ENCODE results near the gene NR3C1. TPM values are rescaled to one million over a fixed set of nuclear protein-coding genes. Genes with fewer than 3 reads are reported as not detected.
"Not testable (repeated sequence)": the region's sequence is repeated elsewhere in the genome, so short reads cannot be mapped to it uniquely, and the experiment has no call there.

The NR3C1 gene
- total and polyA plus RNA-seq, 4 donors, result 16.0 to 105 (median 39.0) TPM

DNA sequence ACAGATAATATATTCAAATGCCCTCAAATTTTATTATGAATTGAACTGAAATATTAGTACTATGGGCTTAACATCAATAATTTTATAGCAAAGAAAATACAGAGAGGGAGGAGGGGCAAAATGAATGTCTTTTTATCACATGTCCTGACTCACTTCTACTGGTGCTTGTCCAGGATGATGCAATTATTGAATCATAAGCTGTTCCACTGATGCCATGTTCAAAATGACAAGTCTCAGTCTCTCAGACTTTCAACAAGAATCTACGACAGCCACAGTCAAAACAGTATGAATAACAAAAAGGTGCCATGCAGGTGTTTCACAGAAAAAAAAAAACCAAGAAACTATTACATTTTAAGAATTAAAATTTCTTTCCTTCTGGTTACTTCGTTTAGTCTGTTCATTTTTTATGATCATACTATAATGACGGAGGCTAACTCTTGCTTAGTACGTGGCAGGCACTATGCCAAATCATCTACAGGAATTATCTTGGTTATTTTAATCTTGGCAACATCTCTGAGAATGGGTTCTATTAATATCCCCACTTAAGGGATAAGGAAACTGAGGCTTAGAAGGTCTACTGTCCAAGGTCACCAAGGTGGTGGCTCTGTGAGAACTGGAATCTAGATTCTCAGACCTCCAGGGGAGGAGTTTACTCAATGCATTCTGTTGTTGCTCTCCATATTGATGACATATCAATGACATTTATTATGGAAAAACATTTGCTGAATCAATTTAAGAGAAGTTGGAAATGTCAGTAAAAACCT is 61.5 kb downstream of the NR3C1 start:
- H3K27me3 ChIP-seq (ENCODE audit: control insufficient read depth in 1 of 2, insufficient read depth in 2 of 2, low read length in 1 of 2), result no peaks in the 10 kb centered on the region
- no peaks in the 10 kb centered on the region for H3K9me3 ChIP-seq (ENCODE audit: control insufficient read depth, low read length)
- H3K27ac ChIP-seq (ENCODE audit: low read depth in 1 of 2, low read length in 2 of 2), result no peak overlapping the region
- H3K4me1 ChIP-seq (ENCODE audit: control insufficient read depth in 1 of 2, insufficient read depth in 2 of 2, low read length in 2 of 2), result peaks cover 2 to 10% of the 10 kb centered on the region in 2 donors
- no peaks in the 10 kb centered on the region for H3K36me3 ChIP-seq (ENCODE audit: control insufficient read depth in 1 of 2, insufficient read depth in 2 of 2, low read length in 1 of 2)
- ATAC-seq (ENCODE audit: low FRiP score) (peak; percentile 52), DNase-seq (no peak)
- WGBS, 2 donors, result 51 to 58% methylated on average over 4 of the region's 4 CpGs
- H3K4me3 ChIP-seq (ENCODE audit: low read length in 2 of 2), result no peak overlapping the region
- intact Hi-C loops (cut with DNase I), result no loop called here

DNA sequence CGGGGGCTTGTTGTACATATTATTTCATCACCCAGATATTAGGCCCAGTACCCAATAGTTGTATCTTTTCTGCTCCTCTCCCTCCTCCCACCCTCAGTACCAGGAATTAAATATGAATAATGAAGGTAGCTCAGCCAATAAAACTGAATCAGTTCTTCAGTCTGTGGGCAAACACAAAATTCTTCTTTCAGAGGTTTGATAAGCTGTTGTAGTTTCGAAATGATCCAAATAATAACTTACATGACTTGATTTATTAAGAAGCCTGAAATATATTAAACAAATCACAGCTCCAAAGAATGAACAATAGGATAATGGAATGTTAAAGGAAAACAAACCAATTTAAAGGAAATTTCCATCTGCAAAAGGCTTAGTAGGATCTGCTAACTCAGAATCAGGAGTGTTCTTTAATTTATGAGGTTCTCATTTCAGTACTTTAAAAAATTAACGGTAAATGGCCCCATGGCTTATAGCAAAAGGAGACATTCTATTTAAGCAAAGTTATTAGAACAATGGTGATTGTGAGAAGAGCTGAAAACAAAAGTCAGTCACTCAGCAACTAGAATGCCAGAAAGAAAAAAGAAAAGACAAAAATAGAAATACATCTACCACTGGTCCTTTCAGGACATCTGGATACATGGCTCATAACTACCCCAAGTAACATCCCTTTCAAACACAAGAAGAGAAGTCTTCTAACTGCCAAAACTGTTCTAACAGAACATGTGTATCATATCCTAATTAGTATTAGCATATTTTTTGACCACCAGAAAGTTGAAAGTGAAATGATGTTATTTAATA is 62.4 kb downstream of the NR3C1 start:
- DNase-seq, result no peak
- Histone ChIP-seq H3K9me3 (ENCODE audit: control insufficient read depth, low read length) (no peaks in the 10 kb centered on the region), H3K4me1 (ENCODE audit: control insufficient read depth in 1 of 2, insufficient read depth in 2 of 2, low read length in 2 of 2) (peaks cover under 1 to 12% of the 10 kb centered on the region in 2 donors), H3K27ac (ENCODE audit: low read depth in 1 of 2, low read length in 2 of 2) (no peak overlapping the region), H3K4me3 (ENCODE audit: low read length in 2 of 2) (no peak overlapping the region), H3K36me3 (ENCODE audit: control insufficient read depth in 1 of 2, insufficient read depth in 2 of 2, low read length in 1 of 2) (no peaks in the 10 kb centered on the region), H3K27me3 (ENCODE audit: control insufficient read depth in 1 of 2, insufficient read depth in 2 of 2, low read length in 1 of 2) (no peaks in the 10 kb centered on the region)
- intact Hi-C loops (cut with DNase I), result no loop called here
- 35 to 49% methylated on average over 3 of the region's 3 CpGs for WGBS, 2 donors
- ATAC-seq (ENCODE audit: low FRiP score), result no peak

DNA sequence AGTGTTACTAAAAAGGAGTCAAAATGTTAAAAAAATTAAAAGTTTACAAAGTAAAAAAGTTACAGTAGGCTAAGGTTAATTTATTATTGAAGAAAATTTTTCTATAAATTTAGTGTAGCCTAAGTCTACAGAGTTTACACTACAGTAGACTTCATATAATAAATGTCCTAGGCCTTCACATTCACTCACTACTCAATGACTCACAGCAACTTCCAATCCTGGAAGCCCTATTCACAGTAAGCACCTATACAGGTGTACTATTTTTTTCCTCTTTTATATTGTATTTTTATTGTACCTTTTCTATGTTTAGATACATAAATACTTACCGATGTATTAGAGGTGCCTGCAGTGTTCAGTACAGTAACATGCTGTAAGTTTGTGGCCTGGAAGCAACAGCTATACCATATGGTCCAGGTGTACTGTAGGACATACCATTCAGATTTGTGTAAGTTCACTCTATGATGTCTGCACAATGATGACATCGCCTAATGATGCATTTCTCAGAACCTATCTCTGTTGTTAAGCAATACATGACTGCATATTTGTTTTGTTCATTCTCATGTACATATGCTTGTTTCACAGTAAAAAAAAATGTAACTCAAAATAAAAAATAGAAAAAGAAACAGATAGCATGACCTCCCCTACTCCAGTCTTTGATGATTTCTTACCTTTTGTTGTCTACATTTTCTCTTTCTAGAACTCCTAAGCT is 64.7 kb downstream of the NR3C1 start:
- H3K4me1 ChIP-seq (ENCODE audit: control insufficient read depth in 1 of 2, insufficient read depth in 2 of 2, low read length in 2 of 2), result peaks cover 0 to 10% of the 10 kb centered on the region in 2 donors
- H3K27me3 ChIP-seq (ENCODE audit: control insufficient read depth in 1 of 2, insufficient read depth in 2 of 2, low read length in 1 of 2), result no peaks in the 10 kb centered on the region
- no peak for DNase-seq
- intact Hi-C loops (cut with DNase I), result no loop called here
- H3K9me3 ChIP-seq (ENCODE audit: control insufficient read depth, low read length), result no peaks in the 10 kb centered on the region
- H3K27ac ChIP-seq (ENCODE audit: low read depth in 1 of 2, low read length in 2 of 2), result no peak overlapping the region
- 92 to 93% methylated on average over 2 of the region's 2 CpGs for WGBS, 2 donors
- no peaks in the 10 kb centered on the region for H3K36me3 ChIP-seq (ENCODE audit: control insufficient read depth in 1 of 2, insufficient read depth in 2 of 2, low read length in 1 of 2)
- H3K4me3 ChIP-seq (ENCODE audit: low read length in 2 of 2), result no peak overlapping the region
- ATAC-seq (ENCODE audit: low FRiP score), result no peak

DNA sequence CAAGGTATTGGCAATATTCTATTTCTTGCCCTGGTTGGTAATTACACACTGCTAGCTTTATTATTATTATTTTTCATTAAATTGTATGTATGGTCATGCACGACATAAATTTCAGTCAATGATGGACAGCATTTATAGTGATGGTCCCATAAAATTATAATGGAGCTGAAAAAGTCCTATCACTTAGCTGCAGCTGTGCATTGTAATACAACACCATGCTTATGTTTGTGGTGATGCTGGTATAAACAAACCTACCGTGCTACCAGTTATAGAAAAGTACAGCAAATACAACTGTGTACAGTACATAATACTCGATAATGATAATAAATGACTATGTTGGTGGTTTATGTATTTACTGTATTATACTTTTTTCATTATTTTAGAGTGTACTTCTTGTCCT is 65.5 kb downstream of the NR3C1 start:
- ATAC-seq (ENCODE audit: low FRiP score) (no peak), DNase-seq (no peak)
- H3K36me3 ChIP-seq (ENCODE audit: control insufficient read depth in 1 of 2, insufficient read depth in 2 of 2, low read length in 1 of 2), result no peaks in the 10 kb centered on the region
- intact Hi-C loops (cut with DNase I), result no loop called here
- peaks cover 0 to 8% of the 10 kb centered on the region in 2 donors for H3K4me1 ChIP-seq (ENCODE audit: control insufficient read depth in 1 of 2, insufficient read depth in 2 of 2, low read length in 2 of 2)
- H3K9me3 ChIP-seq (ENCODE audit: control insufficient read depth, low read length), result no peaks in the 10 kb centered on the region
- WGBS, 2 donors, result 95% methylated on average over 3 of the region's 3 CpGs
- H3K4me3 ChIP-seq (ENCODE audit: low read length in 2 of 2), result no peak overlapping the region
- no peaks in the 10 kb centered on the region for H3K27me3 ChIP-seq (ENCODE audit: control insufficient read depth in 1 of 2, insufficient read depth in 2 of 2, low read length in 1 of 2)
- no peak overlapping the region for H3K27ac ChIP-seq (ENCODE audit: low read depth in 1 of 2, low read length in 2 of 2)

DNA sequence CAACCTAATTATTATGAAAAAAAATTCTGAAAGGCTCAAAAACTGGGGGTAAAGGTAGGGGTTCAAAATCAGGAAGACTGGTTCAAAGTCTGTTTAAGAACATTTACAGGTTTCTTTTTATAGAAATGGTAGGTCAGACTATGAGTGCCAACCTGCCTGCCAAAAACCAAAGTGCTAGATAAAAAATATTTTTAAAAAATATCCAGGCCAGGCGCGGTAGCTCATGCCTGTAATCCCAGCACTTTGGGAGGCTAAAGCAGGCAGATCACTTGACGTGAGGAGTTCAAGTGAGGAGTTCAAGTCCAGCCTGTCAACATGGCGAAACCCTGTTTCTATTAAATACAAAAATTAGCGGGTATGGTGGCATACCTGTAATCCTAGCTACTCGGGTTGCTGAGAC is 67.0 kb downstream of the NR3C1 start:
- DNase-seq (no peak), ATAC-seq (ENCODE audit: low FRiP score) (no peak)
- no peak overlapping the region for H3K27ac ChIP-seq (ENCODE audit: low read depth in 1 of 2, low read length in 2 of 2)
- intact Hi-C loops (cut with DNase I), result no loop called here
- H3K9me3 ChIP-seq (ENCODE audit: control insufficient read depth, low read length), result no peaks in the 10 kb centered on the region
- H3K4me3 ChIP-seq (ENCODE audit: low read length in 2 of 2), result no peak overlapping the region
- H3K4me1 ChIP-seq (ENCODE audit: control insufficient read depth in 1 of 2, insufficient read depth in 2 of 2, low read length in 2 of 2), result peaks cover 0 to 6% of the 10 kb centered on the region in 2 donors
- no peaks in the 10 kb centered on the region for H3K36me3 ChIP-seq (ENCODE audit: control insufficient read depth in 1 of 2, insufficient read depth in 2 of 2, low read length in 1 of 2)
- WGBS, 2 donors, result 42 to 44% methylated on average over 6 of the region's 6 CpGs
- H3K27me3 ChIP-seq (ENCODE audit: control insufficient read depth in 1 of 2, insufficient read depth in 2 of 2, low read length in 1 of 2), result no peaks in the 10 kb centered on the region

DNA sequence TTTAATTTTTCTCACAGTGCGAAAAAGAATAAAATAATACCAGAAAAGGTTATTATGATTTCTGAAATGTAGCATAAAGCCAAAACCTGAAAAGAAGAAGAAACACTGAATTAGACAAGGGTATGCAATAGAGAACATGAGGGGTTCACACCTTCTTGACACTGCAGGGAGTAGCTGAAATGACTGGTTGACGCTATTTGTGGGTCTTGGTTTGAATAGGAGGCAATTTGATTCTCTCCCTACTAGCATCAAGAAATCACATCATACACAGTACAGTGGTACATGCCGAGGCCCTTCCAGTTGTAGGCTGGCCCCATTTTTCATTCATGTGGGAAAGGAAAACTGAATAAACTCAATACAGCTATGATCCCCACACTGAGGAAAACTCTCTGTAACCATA is 68.6 kb downstream of the NR3C1 start:
- DNase-seq, result no peak
- H3K4me1 ChIP-seq (ENCODE audit: control insufficient read depth in 1 of 2, insufficient read depth in 2 of 2, low read length in 2 of 2), result peaks cover 0 to 7% of the 10 kb centered on the region in 2 donors
- no peaks in the 10 kb centered on the region for H3K36me3 ChIP-seq (ENCODE audit: control insufficient read depth in 1 of 2, insufficient read depth in 2 of 2, low read length in 1 of 2)
- no peaks in the 10 kb centered on the region for H3K9me3 ChIP-seq (ENCODE audit: control insufficient read depth, low read length)
- intact Hi-C loops (cut with DNase I), result loop anchor here in 1 of 2 donors (5.0 kb wide), 1 partner anchor 67 kb away; the partner anchor contains the start of gene NR3C1
- H3K4me3 ChIP-seq (ENCODE audit: low read length in 2 of 2), result no peak overlapping the region
- WGBS, 2 donors, result 93% methylated on average over 3 of the region's 3 CpGs
- no peak for ATAC-seq (ENCODE audit: low FRiP score)
- peak overlapping the region in 1 of 2 donors; percentile 33 for H3K27ac ChIP-seq (ENCODE audit: low read depth in 1 of 2, low read length in 2 of 2)
- no peaks in the 10 kb centered on the region for H3K27me3 ChIP-seq (ENCODE audit: control insufficient read depth in 1 of 2, insufficient read depth in 2 of 2, low read length in 1 of 2)

DNA sequence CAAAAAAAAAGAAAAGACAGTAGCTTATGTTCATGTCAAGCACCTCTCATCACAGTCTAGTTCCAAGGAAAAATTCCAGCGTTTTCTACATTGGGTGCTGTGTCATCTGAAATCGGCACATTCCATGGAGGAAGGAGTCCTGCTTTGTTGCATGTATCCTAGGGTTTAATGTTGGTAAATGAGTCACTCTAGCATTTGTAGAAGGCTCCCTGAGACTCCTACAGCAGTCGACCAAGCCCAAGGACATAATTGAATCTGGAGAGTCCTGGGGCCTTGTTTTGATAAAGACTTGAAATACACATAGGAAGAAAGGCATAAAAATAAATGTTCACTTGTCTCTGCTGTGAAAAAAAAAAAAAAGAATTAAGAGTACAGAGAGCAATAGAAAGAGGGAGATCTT is 69.1 kb downstream of the NR3C1 start:
- DNase-seq; ATAC-seq (ENCODE audit: low FRiP score); H3K9me3 ChIP-seq (ENCODE audit: control insufficient read depth, low read length); H3K36me3 ChIP-seq (ENCODE audit: control insufficient read depth in 1 of 2, insufficient read depth in 2 of 2, low read length in 1 of 2); H3K27ac ChIP-seq (ENCODE audit: low read depth in 1 of 2, low read length in 2 of 2); H3K4me3 ChIP-seq (ENCODE audit: low read length in 2 of 2); H3K4me1 ChIP-seq (ENCODE audit: control insufficient read depth in 1 of 2, insufficient read depth in 2 of 2, low read length in 2 of 2); H3K27me3 ChIP-seq (ENCODE audit: control insufficient read depth in 1 of 2, insufficient read depth in 2 of 2, low read length in 1 of 2): not testable (repeated sequence)
- WGBS, 2 donors, result 62 to 66% methylated on average over 3 of the region's 3 CpGs
- intact Hi-C loops (cut with DNase I), result loop anchor here in 1 of 2 donors (5.0 kb wide), 1 partner anchor 68 kb away; the partner anchor contains the start of gene NR3C1

DNA sequence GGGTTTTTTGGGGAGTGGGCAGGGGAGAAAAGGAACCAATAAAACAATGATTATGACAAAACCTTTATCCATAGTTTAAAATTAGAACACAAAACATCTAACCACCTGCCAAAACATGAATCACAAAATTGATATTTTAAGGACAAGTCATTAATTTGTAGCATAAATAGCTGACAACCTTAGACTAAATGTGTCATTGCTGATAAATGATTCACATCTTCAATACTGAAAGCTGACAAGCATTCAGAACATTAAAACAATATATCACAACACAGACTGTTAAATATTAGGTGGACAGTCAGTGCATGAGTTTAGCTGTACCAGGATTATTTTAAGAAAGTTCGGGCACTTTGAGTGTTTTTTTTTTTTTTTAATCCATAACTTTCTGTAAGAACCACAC is 71.5 kb downstream of the NR3C1 start:
- H3K36me3 ChIP-seq (ENCODE audit: control insufficient read depth in 1 of 2, insufficient read depth in 2 of 2, low read length in 1 of 2), result no peaks in the 10 kb centered on the region
- no peak for ATAC-seq (ENCODE audit: low FRiP score)
- intact Hi-C loops (cut with DNase I), result loop anchor here in 1 of 2 donors (5.0 kb wide), 1 partner anchor 70 kb away; the partner anchor contains the start of gene NR3C1
- no peaks in the 10 kb centered on the region for H3K9me3 ChIP-seq (ENCODE audit: control insufficient read depth, low read length)
- no peaks in the 10 kb centered on the region for H3K27me3 ChIP-seq (ENCODE audit: control insufficient read depth in 1 of 2, insufficient read depth in 2 of 2, low read length in 1 of 2)
- WGBS, 2 donors, result 36% methylated on average over 1 of the region's 1 CpG
- peaks cover 0 to 7% of the 10 kb centered on the region in 2 donors for H3K4me1 ChIP-seq (ENCODE audit: control insufficient read depth in 1 of 2, insufficient read depth in 2 of 2, low read length in 2 of 2)
- no peak for DNase-seq
- no peak overlapping the region for H3K27ac ChIP-seq (ENCODE audit: low read depth in 1 of 2, low read length in 2 of 2)
- H3K4me3 ChIP-seq (ENCODE audit: low read length in 2 of 2), result no peak overlapping the region

Measured in aorta (tissue), 5 donors.